Gastroesophageal sphincter (tissue), 3 donors: ENCODE data around the gene OTX1.

ENCODE experiments used
- CTCF ChIP-seq, 4 experiments: fragments of 200-600 bp in 2 of 4; fragments of 450-650 bp in 2 of 4; sonication (generic) in 1 of 4; IDR thresholded peaks; one replicate each; pipeline ENCODE4 v1.5.1; 2017 to 2019; ENCODE audit warnings: antibody characterized with exemption in 4 of 4, mild to moderate bottlenecking in 2 of 4, moderate library complexity in 2 of 4
- POLR2A ChIP-seq, 2 donors: fragments of 450-650 bp; IDR thresholded peaks; one replicate each; pipeline ENCODE4 v1.6.1; 2017; ENCODE audit warnings: antibody characterized with exemption in 2 of 2, mild to moderate bottlenecking in 2 of 2, moderate library complexity in 1 of 2

- no peak for TF ChIP-seq POLR2A (IDR thresholded peaks at IDR 0.05)
- no peak for TF ChIP-seq CTCF (IDR thresholded peaks at IDR 0.05)
Measured at GRCh38 chr2:63034526-63034925, 16.1 kb upstream of the OTX1 start.
